Astrocyte (in vitro differentiated cells and primary cell): ENCODE measurements around the gene NCAPD3.

ENCODE experiments used
- CTCF ChIP-seq: IDR thresholded peaks from 2 replicates; pipeline ENCODE4 v1.5.1; 2011; ENCODE audit warnings: low read depth, mild to moderate bottlenecking, inconsistent platforms, low read length, moderate library complexity; ENCODE audit not compliant: insufficient read depth
- EZH2 ChIP-seq: IDR thresholded peaks from 2 replicates; pipeline ENCODE4 v1.6.1; 2012; ENCODE audit warnings: mild to moderate bottlenecking, low read length, inconsistent platforms; ENCODE audit not compliant: insufficient read depth

GRCh38 chr11:134260503-134260902, 36.7 kb upstream of the NCAPD3 start:
- no peak for TF ChIP-seq CTCF
- no peak for TF ChIP-seq EZH2
